ENCODE results near the gene CXCL11. TPM values are rescaled to one million over a fixed set of nuclear protein-coding genes. Genes with fewer than 3 reads are reported as not detected.

CXCL11 gene
- polyA plus RNA-seq, 1 experiment: 0.09 TPM

DNA sequence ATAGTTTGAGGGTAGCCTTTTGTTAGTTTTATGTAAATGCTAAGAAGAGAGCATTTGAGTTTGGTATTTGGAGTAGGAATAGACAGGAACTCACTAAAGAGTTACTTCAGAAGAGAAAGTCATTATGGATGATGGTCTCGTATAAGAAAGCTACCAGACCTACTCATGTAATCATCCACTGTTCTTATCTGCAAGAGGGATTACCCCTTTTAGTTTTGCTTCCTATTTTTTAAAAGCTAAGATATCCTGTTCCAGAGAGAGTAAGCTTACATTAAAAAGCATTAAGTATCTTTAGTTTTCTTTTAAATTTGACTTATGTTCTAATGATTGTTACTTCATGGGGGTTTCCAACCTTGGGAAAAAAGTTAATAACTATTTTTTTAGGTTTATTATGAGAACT is 26.1 kb upstream of the CXCL11 start:
- no peak overlapping the region for H3K27ac ChIP-seq (ENCODE audit: low read depth, low read length)
- no peak overlapping the region for H3K4me3 ChIP-seq (ENCODE audit: low read depth, low read length)
- DNase-seq (ENCODE audit: low read depth, low spot score): no peak
- no peak for TF ChIP-seq CTCF (IDR thresholded peaks at IDR 0.05; ENCODE audit: low read depth, low read length)
- H3K27me3 ChIP-seq (ENCODE audit: control insufficient read depth, insufficient read depth, low read length): no peaks in the 10 kb centered on the region
- no peaks in the 10 kb centered on the region for H3K9me3 ChIP-seq (ENCODE audit: control insufficient read depth, insufficient read depth, low read length)
- ChIA-PET POLR2A (interaction anchor here (0.7 kb wide), 1 partner anchor 42 kb away, joined by 5 read pairs; no protein-coding TSS in a partner anchor), CTCF (interaction anchor here (0.6 to 4.5 kb wide), 4 partner anchors 25 to 71 kb away, joined by 3 to 41 read pairs (median 5); partner anchors contain the start of gene SDAD1)

- H3K9me3 ChIP-seq (ENCODE audit: control insufficient read depth, insufficient read depth, low read length): no peaks in the 10 kb centered on the region
- H3K27me3 ChIP-seq (ENCODE audit: control insufficient read depth, insufficient read depth, low read length): peaks cover under 1% of the 10 kb centered on the region
- H3K27ac ChIP-seq (ENCODE audit: low read depth, low read length): no peak overlapping the region
- H3K4me3 ChIP-seq (ENCODE audit: low read depth, low read length): no peak overlapping the region
- CTCF ChIA-PET: interaction anchor here (0.8 to 4.5 kb wide), 2 partner anchors 59 to 65 kb away, joined by 3 to 41 read pairs; no protein-coding TSS in a partner anchor
- TF ChIP-seq CTCF (IDR thresholded peaks at IDR 0.05; ENCODE audit: low read depth, low read length): no peak
- no peak for DNase-seq (ENCODE audit: low read depth, low spot score)
- POLR2A ChIA-PET: no interaction called here
These were observed 25.6 kb upstream of the CXCL11 start for GRCh38 chr4:76061421-76061820.

DNA sequence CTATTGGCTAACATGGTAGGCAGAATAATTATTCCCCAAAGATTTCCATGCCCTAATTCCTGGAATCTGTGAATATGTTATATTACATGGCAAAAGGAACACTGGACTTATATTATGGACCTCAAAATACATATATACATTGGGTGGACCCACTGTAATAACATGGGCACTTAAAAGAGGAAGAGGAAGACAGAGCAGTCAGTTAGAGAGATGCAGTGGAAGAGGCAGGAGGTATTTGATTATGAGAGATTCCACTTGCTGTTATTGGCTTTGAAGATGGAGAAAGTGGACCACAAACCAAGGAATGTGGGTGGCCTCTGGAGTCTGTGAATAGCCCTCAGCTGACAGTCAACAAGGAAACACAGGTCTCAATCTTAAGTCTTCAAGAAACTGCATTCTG is 24.6 kb upstream of the CXCL11 start:
- H3K27ac ChIP-seq (ENCODE audit: low read depth, low read length): no peak overlapping the region
- CTCF ChIA-PET: interaction anchor here (0.8 kb wide), 1 partner anchor 58 kb away, joined by 3 read pairs; no protein-coding TSS in a partner anchor
- H3K27me3 ChIP-seq (ENCODE audit: control insufficient read depth, insufficient read depth, low read length): peaks cover 5% of the 10 kb centered on the region
- TF ChIP-seq CTCF (IDR thresholded peaks at IDR 0.05; ENCODE audit: low read depth, low read length): no peak
- POLR2A ChIA-PET: no interaction called here
- H3K4me3 ChIP-seq (ENCODE audit: low read depth, low read length): no peak overlapping the region
- no peak for DNase-seq (ENCODE audit: low read depth, low spot score)
- no peaks in the 10 kb centered on the region for H3K9me3 ChIP-seq (ENCODE audit: control insufficient read depth, insufficient read depth, low read length)

DNA sequence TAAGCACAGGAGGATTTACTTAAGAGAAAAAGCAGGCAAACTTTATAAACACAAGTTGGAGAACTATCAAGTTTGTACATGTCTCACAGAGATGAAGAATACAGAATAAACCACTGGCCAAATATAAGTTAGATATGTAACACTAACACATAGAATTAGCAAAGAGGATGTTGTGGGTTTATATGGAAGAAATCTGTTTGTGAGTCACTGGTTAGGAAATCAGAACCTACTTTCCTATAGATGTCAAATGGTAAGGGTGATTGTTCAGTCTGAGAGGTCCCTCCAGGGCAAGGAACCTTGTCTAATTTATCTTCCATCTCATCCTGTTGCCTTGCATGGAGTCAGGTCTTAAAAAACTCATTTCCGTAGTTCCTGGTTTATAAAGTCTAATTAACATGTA is 23.9 kb upstream of the CXCL11 start:
- H3K4me3 ChIP-seq (ENCODE audit: low read depth, low read length): no peak overlapping the region
- TF ChIP-seq CTCF (IDR thresholded peaks at IDR 0.05; ENCODE audit: low read depth, low read length): no peak
- CTCF ChIA-PET: interaction anchor here (0.6 to 2.9 kb wide), 2 partner anchors 27 to 64 kb away, joined by 3 to 18 read pairs; no protein-coding TSS in a partner anchor
- no peaks in the 10 kb centered on the region for H3K9me3 ChIP-seq (ENCODE audit: control insufficient read depth, insufficient read depth, low read length)
- POLR2A ChIA-PET: no interaction called here
- no peak for DNase-seq (ENCODE audit: low read depth, low spot score)
- peaks cover 5% of the 10 kb centered on the region for H3K27me3 ChIP-seq (ENCODE audit: control insufficient read depth, insufficient read depth, low read length)
- H3K27ac ChIP-seq (ENCODE audit: low read depth, low read length): no peak overlapping the region

- Histone ChIP-seq H3K4me3 (ENCODE audit: low read depth, low read length) (no peak overlapping the region), H3K27me3 (ENCODE audit: control insufficient read depth, insufficient read depth, low read length) (peaks cover 5% of the 10 kb centered on the region), H3K9me3 (ENCODE audit: control insufficient read depth, insufficient read depth, low read length) (no peaks in the 10 kb centered on the region), H3K27ac (ENCODE audit: low read depth, low read length) (no peak overlapping the region)
- no peak for DNase-seq (ENCODE audit: low read depth, low spot score)
- TF ChIP-seq CTCF (IDR thresholded peaks at IDR 0.05; ENCODE audit: low read depth, low read length): no peak
- ChIA-PET POLR2A (no interaction called here), CTCF (interaction anchor here (0.6 to 2.9 kb wide), 6 partner anchors 8 to 1111 kb away, joined by 3 to 18 read pairs (median 4); no protein-coding TSS in a partner anchor)
These were observed 23.1 kb upstream of the CXCL11 start for GRCh38 chr4:76058888-76059426.

Data from AG04450 (cell line).